MM.1S (cell line): ENCODE measurements around the gene LGR5.

Experiments used
- DNase-seq: peaks from one replicate; pipeline ENCODE4 v3.0.0-alpha.2; 2015
- H2AFZ ChIP-seq: fragments of 300-600 bp; sonication (generic); 2 replicates; pipeline ENCODE4 v1.6.0; 2016; ENCODE audit warnings: antibody characterized with exemption, low read length
- H3F3A ChIP-seq: fragments of 300-600 bp; sonication (generic); 2 replicates; pipeline ENCODE4 v1.6.1; 2016; ENCODE audit warnings: mild to moderate bottlenecking, antibody characterized with exemption, low read length, moderate library complexity, mixed read lengths; ENCODE audit not compliant: insufficient read depth
- H3K27ac ChIP-seq: fragments of 300-600 bp; sonication (generic); 2 replicates; pipeline ENCODE4 v1.5.1; 2016; ENCODE audit warnings: mild to moderate bottlenecking, low read length
- H3K27me3 ChIP-seq: fragments of 300-600 bp; sonication (generic); replicated peaks from 2 replicates; pipeline ENCODE4 v1.6.0; 2016; ENCODE audit warnings: low read length; ENCODE audit not compliant: insufficient read depth
- H3K36me3 ChIP-seq: fragments of 300-600 bp; sonication (generic); replicated peaks from 2 replicates; pipeline ENCODE4 v1.6.1; 2016; ENCODE audit warnings: mild to moderate bottlenecking, low read length, mixed read lengths; ENCODE audit not compliant: insufficient read depth
- H3K4me1 ChIP-seq: fragments of 300-600 bp; sonication (generic); 2 replicates; pipeline ENCODE4 v1.6.1; 2016; ENCODE audit warnings: low read length, mixed read lengths
- H3K4me2 ChIP-seq: fragments of 300-600 bp; sonication (generic); 2 replicates; pipeline ENCODE4 v1.6.0; 2016; ENCODE audit warnings: low read depth, low read length
- H3K4me3 ChIP-seq: fragments of 300-600 bp; sonication (generic); 2 replicates; pipeline ENCODE4 v1.5.1; 2016; ENCODE audit warnings: low read length, mixed read lengths
- H3K79me2 ChIP-seq: fragments of 300-600 bp; sonication (generic); 2 replicates; pipeline ENCODE4 v1.6.1; 2016; ENCODE audit warnings: mixed run types, low read length, mixed read lengths
- H3K9ac ChIP-seq: fragments of 300-600 bp; sonication (generic); 2 replicates; pipeline ENCODE4 v1.6.1; 2016; ENCODE audit warnings: low read length, mixed read lengths
- H3K9me2 ChIP-seq: fragments of 300-600 bp; sonication (generic); replicated peaks from 2 replicates; pipeline ENCODE4 v1.6.1; 2016; ENCODE audit warnings: mild to moderate bottlenecking, low read length, mixed read lengths; ENCODE audit not compliant: insufficient read depth
- H3K9me3 ChIP-seq: fragments of 300-600 bp; sonication (generic); replicated peaks from 2 replicates; pipeline ENCODE4 v1.6.1; 2016; ENCODE audit warnings: mild to moderate bottlenecking, low read length, mixed read lengths; ENCODE audit not compliant: insufficient read depth
- H4K20me1 ChIP-seq: fragments of 300-600 bp; sonication (generic); 2 replicates; pipeline ENCODE4 v1.6.1; 2016; ENCODE audit warnings: mild to moderate bottlenecking, low read length, moderate library complexity, mixed read lengths; ENCODE audit not compliant: insufficient read depth
- CTCF ChIP-seq: fragments of 300-600 bp; sonication (generic); IDR thresholded peaks from 2 replicates; pipeline ENCODE4 v1.5.1; 2016; ENCODE audit warnings: antibody characterized with exemption, low read length, mixed read lengths
- EZH2 ChIP-seq: fragments of 300-600 bp; sonication (generic); optimal IDR thresholded peaks from 2 replicates; pipeline ENCODE3; 2017; ENCODE audit warnings: low read depth, mild to moderate bottlenecking, antibody characterized with exemption, low read length, mixed read lengths
- EZH2phosphoT487 ChIP-seq: fragments of 300-600 bp; sonication (generic); IDR thresholded peaks from 2 replicates; pipeline ENCODE4 v1.6.1; 2018; ENCODE audit warnings: antibody characterized with exemption, low read length

The LGR5 gene

GRCh38 chr12:71546322-71546861, 106.8 kb downstream of the LGR5 start:
- no peaks in the 10 kb centered on the region for H3F3A ChIP-seq
- H3K4me2 ChIP-seq, result no peak overlapping the region
- H3K4me1 ChIP-seq, result no peaks in the 10 kb centered on the region
- H3K27me3 ChIP-seq, result no peaks in the 10 kb centered on the region
- no peak overlapping the region for H2AFZ ChIP-seq
- H4K20me1 ChIP-seq, result no peaks in the 10 kb centered on the region
- H3K27ac ChIP-seq, result no peak overlapping the region
- H3K79me2 ChIP-seq, result no peaks in the 10 kb centered on the region
- H3K9ac ChIP-seq, result no peak overlapping the region
- H3K9me2 ChIP-seq, result no peaks in the 10 kb centered on the region
- no peak overlapping the region for H3K4me3 ChIP-seq
- DNase-seq, result no peak
- no peak for TF ChIP-seq CTCF
- no peak for TF ChIP-seq EZH2phosphoT487
- TF ChIP-seq EZH2, result no peak
- no peaks in the 10 kb centered on the region for H3K9me3 ChIP-seq
- no peaks in the 10 kb centered on the region for H3K36me3 ChIP-seq

GRCh38 chr12:71548893-71549292, 109.3 kb downstream of the LGR5 start:
- H3K27ac ChIP-seq, result no peak overlapping the region

GRCh38 chr12:71551529-71551928, 111.9 kb downstream of the LGR5 start:
- no peak overlapping the region for H3K4me3 ChIP-seq
- H3K27me3 ChIP-seq, result no peaks in the 10 kb centered on the region
- no peaks in the 10 kb centered on the region for H3K79me2 ChIP-seq
- H3F3A ChIP-seq, result no peaks in the 10 kb centered on the region
- no peak overlapping the region for H3K4me2 ChIP-seq
- no peaks in the 10 kb centered on the region for H3K4me1 ChIP-seq
- H3K9me3 ChIP-seq, result no peaks in the 10 kb centered on the region
- H3K9ac ChIP-seq, result no peak overlapping the region
- no peak for DNase-seq
- no peak overlapping the region for H3K27ac ChIP-seq
- H3K36me3 ChIP-seq, result no peaks in the 10 kb centered on the region
- no peaks in the 10 kb centered on the region for H4K20me1 ChIP-seq
- no peaks in the 10 kb centered on the region for H3K9me2 ChIP-seq
- TF ChIP-seq CTCF, result no peak; the same call in 1 of the 2 replicates
- no peak for TF ChIP-seq EZH2phosphoT487
- no peak for TF ChIP-seq EZH2
- H2AFZ ChIP-seq, result no peak overlapping the region

More at GRCh38 chr12:71548893-71549292, 109.3 kb downstream of the LGR5 start:
- no peaks in the 10 kb centered on the region for H3K4me1 ChIP-seq
- H3F3A ChIP-seq, result no peaks in the 10 kb centered on the region
- H3K9me3 ChIP-seq, result no peaks in the 10 kb centered on the region
- TF ChIP-seq EZH2 (no peak), CTCF (no peak), EZH2phosphoT487 (no peak)
- H3K9ac ChIP-seq, result no peak overlapping the region
- DNase-seq, result no peak
- H3K4me2 ChIP-seq, result no peak overlapping the region
- H3K79me2 ChIP-seq, result no peaks in the 10 kb centered on the region
- no peaks in the 10 kb centered on the region for H3K27me3 ChIP-seq
- H4K20me1 ChIP-seq, result no peaks in the 10 kb centered on the region
- H2AFZ ChIP-seq, result no peak overlapping the region
- H3K36me3 ChIP-seq, result no peaks in the 10 kb centered on the region
- no peaks in the 10 kb centered on the region for H3K9me2 ChIP-seq
- H3K4me3 ChIP-seq, result no peak overlapping the region
